ENCODE results near the gene SSTR3. TPM values are rescaled to one million over a fixed set of nuclear protein-coding genes. Genes with fewer than 3 reads are reported as not detected.
A peak's percentile ranks its signal among the peaks of the same experiment; 100 is the strongest.

SSTR3 gene
- total RNA-seq, 1 donor from 2014 or later, result not detected

DNA sequence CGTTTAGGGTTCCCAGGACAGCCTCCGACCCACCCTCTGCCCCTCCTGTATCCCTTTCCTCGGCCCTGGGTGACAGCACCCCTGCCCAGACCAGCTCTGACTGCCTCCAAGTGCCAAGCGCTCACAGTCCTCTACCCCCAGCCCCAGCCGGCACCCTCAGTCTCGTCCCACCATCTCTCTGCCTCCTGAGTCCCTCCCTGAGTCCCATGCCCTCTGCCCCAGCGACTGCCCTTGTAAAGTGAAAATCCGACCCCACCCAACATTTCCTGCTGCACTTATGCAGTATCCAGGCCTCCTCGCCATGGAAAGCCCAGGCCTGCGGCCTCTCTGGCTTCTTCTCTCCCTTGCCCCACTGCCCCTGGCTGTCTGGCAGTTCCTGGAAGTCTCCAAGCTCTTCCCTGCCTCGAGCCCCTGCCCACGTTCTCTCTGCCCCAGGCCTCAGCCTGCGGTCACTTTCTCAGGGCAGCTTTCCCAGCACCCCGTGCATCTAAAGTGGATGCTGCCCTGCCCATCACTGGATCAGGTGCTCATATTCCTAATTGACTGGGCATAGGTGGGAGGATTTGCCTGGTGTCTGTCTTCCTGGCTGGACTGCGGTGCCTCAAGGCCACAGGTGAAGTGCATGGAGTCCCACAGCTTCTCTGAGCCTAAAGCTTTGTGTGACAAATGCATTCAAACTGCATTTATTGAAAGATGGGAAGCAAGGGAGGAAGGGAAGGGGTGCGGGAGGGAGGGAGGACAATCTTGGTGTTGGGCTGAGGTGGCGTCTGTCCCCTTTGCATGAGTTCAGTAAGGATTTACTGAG is 44.9 kb downstream of the SSTR3 start:
- TF ChIP-seq, protein P1, sequence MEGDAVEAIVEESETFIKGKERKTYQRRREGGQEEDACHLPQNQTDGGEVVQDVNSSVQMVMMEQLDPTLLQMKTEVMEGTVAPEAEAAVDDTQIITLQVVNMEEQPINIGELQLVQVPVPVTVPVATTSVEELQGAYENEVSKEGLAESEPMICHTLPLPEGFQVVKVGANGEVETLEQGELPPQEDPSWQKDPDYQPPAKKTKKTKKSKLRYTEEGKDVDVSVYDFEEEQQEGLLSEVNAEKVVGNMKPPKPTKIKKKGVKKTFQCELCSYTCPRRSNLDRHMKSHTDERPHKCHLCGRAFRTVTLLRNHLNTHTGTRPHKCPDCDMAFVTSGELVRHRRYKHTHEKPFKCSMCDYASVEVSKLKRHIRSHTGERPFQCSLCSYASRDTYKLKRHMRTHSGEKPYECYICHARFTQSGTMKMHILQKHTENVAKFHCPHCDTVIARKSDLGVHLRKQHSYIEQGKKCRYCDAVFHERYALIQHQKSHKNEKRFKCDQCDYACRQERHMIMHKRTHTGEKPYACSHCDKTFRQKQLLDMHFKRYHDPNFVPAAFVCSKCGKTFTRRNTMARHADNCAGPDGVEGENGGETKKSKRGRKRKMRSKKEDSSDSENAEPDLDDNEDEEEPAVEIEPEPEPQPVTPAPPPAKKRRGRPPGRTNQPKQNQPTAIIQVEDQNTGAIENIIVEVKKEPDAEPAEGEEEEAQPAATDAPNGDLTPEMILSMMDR (IDR thresholded peaks at IDR 0.05; ENCODE audit: partially characterized antibody, unreplicated experiment), result no peak
- peaks cover 6% of the 10 kb centered on the region for H3K4me1 Mint-ChIP-seq (ENCODE audit: low read depth, unreplicated experiment)
- no peak overlapping the region for H3K4me3 Mint-ChIP-seq (ENCODE audit: unreplicated experiment)
- H3K9me3 Mint-ChIP-seq (ENCODE audit: unreplicated experiment), result peaks cover 5% of the 10 kb centered on the region
- peaks cover 14% of the 10 kb centered on the region for H3K36me3 Mint-ChIP-seq (ENCODE audit: unreplicated experiment)
- peaks cover 14% of the 10 kb centered on the region for H3K27me3 Mint-ChIP-seq (ENCODE audit: unreplicated experiment)
- peak overlapping the region; percentile 55 for H3K27ac Mint-ChIP-seq (ENCODE audit: unreplicated experiment)
- DNase-seq, result peak; percentile 11

DNA sequence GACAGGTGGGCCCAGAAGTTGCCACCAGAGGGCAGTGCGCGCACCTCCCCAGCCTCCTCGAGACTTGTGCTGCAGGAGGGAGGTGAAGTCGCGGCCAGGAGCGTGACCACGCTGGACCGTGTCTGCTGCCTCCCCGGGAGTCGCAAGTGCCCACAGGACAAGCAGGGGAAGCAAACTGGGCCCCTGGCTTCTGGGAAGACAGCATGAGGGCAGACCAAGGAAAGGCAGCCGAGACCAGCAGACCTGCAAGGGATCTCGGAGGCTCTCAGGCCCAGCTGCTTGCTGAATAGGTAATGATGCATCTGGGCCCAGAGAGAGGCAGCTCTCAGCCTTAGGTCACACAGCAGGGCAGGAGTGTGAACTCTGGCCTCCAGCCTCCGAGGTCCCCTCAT is 45.6 kb downstream of the SSTR3 start:
- TF ChIP-seq, protein P1 (IDR thresholded peaks at IDR 0.05; ENCODE audit: partially characterized antibody, unreplicated experiment), result peak; percentile 84
- DNase-seq, result peak; percentile 84
- peaks cover 6% of the 10 kb centered on the region for H3K4me1 Mint-ChIP-seq (ENCODE audit: low read depth, unreplicated experiment)
- H3K27ac Mint-ChIP-seq (ENCODE audit: unreplicated experiment), result peak overlapping the region; percentile 4
- H3K36me3 Mint-ChIP-seq (ENCODE audit: unreplicated experiment), result peaks cover 14% of the 10 kb centered on the region
- H3K27me3 Mint-ChIP-seq (ENCODE audit: unreplicated experiment), result peaks cover 16% of the 10 kb centered on the region
- H3K4me3 Mint-ChIP-seq (ENCODE audit: unreplicated experiment), result no peak overlapping the region
- peaks cover 5% of the 10 kb centered on the region for H3K9me3 Mint-ChIP-seq (ENCODE audit: unreplicated experiment)

DNA sequence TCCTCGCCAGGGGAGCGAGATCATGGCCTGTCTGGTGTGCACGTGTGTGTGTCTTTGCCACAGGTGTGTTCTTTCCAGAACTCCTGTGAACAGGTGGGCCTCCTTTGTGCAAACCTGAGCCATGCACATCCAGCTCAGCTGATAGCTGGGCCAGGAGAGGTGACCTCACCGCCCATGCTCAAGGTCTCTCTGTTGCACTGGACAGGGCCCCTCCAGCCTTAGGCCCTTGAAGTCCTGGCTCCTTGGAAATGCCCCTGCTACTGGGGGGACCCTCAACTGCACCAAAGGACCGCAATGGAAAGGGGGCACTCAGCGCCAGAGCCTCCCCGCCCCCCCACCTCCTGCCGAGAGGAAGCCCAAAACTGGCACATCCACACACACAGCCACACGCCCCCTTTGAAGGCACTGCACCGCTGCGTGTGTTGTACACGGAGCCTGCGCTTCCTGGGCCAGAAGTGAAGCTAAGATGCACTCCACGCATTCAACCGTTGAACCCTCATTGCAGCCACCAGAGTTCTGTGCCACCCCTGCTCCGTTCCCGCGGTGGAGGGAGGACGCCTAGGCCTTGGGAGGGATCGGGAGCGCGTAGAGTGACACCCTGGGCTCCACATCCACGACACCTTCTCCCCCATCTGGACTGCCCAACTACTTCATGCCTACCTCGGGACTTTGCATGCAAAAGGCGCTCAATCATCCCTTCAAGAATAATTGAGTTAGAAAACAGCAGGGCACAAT is 46.2 kb downstream of the SSTR3 start:
- peaks cover 6% of the 10 kb centered on the region for H3K4me1 Mint-ChIP-seq (ENCODE audit: low read depth, unreplicated experiment)
- peak overlapping the region; percentile 4 for H3K27ac Mint-ChIP-seq (ENCODE audit: unreplicated experiment)
- peaks cover 16% of the 10 kb centered on the region for H3K27me3 Mint-ChIP-seq (ENCODE audit: unreplicated experiment)
- TF ChIP-seq, protein P1 (IDR thresholded peaks at IDR 0.05; ENCODE audit: partially characterized antibody, unreplicated experiment), result no peak
- peaks cover 5% of the 10 kb centered on the region for H3K9me3 Mint-ChIP-seq (ENCODE audit: unreplicated experiment)
- peaks cover 14% of the 10 kb centered on the region for H3K36me3 Mint-ChIP-seq (ENCODE audit: unreplicated experiment)
- DNase-seq, result no peak
- H3K4me3 Mint-ChIP-seq (ENCODE audit: unreplicated experiment), result no peak overlapping the region

DNA sequence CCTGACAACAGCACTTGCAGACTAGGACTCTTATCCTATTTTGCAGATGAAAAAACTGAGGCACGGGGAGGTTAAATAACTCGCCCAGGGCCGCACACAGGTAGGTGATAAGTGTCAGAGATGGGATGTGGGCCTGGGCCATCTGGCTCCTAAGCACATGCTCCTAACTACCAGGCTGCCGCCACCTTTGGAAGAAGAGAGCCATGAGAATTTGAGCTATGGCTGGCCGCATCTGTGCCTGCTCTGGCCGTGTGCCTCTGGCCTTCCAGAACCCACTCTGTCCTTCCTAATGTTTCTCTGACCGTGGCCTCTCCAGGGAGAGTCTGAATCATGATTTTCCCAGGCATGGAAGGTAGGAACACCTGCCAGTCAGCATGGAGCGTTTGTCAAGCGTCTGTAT is 47.2 kb downstream of the SSTR3 start:
- Mint-ChIP-seq H3K9me3 (ENCODE audit: unreplicated experiment) (peaks cover 5% of the 10 kb centered on the region), H3K36me3 (ENCODE audit: unreplicated experiment) (peaks cover 9% of the 10 kb centered on the region)

More for the DNA sequence above, 47.2 kb downstream of the SSTR3 start:
- peaks cover 15% of the 10 kb centered on the region for H3K27me3 Mint-ChIP-seq (ENCODE audit: unreplicated experiment)
- H3K4me3 Mint-ChIP-seq (ENCODE audit: unreplicated experiment), result no peak overlapping the region
- peak overlapping the region; percentile 21 for H3K27ac Mint-ChIP-seq (ENCODE audit: unreplicated experiment)
- no peak for DNase-seq
- TF ChIP-seq, protein P1 (IDR thresholded peaks at IDR 0.05; ENCODE audit: partially characterized antibody, unreplicated experiment), result no peak
- H3K4me1 Mint-ChIP-seq (ENCODE audit: low read depth, unreplicated experiment), result peaks cover 6% of the 10 kb centered on the region

All from glutamatergic neuron (in vitro differentiated cells).